Activated gamma-delta T cell treated with Interleukin-2 at 50 U/mL for 16 hours (primary cell): ENCODE results near the gene ALKBH5.

Source experiments
- DNase-seq: peaks from one replicate; pipeline ENCODE4 v3.0.0-alpha.2; 2020

ALKBH5 gene

DNA sequence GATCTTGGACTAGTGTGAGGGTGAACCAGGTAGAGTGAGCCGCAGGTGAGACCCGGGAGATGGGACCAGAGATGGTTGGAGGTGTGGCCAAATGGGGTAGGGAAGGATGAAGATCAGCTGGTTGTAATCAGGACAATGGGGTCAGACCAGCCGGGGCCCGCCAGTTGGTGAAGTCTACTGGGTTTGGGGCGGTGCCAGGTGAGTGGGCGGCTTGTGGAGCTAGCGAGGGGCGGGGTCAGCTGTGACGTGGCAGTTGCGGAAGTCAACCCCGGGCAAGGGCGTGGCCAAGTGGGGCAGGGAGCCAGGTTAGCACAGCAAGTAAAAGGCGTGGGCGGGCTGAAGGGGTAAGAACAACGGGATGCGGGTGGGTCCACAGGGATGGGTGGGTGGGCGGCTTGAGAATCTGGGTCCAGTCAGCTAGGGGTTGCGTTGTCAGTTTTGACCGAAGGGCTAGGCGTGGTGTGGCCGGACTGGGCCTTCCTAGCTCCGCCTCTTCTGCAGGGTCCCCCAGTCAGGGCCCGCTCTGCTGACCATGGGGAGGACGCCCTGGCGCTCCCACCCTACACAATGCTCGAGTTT, 25.5 kb upstream of the ALKBH5 start:
- DNase-seq = peak; percentile 92

DNA sequence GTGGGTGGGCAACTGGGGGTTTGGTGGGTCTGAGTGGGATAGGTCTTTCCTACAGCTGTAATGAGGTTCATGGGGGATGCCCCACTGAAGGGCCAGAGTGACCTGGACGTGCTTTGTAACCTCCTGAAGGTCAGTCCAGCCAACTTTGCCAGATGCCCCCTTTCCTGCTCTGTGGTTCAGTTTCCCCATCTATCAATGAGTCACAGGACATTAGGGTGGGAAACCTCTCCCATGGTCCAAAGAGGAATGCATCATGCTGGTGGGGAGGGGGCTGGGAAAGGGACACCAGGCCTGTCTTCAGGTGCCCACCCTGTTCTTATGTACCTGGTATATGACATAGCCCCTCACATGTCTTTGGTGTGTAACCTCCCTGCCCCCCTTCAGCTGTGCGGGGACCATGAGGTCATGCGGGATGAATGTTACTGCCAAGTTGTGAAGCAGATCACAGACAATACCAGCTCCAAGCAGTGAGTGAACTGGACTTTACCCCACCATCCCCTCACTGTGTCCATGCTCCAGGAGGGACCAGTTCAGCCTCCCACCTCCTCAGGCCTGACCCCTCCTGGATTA, 24.0 kb upstream of the ALKBH5 start:
- no peak for DNase-seq

DNA sequence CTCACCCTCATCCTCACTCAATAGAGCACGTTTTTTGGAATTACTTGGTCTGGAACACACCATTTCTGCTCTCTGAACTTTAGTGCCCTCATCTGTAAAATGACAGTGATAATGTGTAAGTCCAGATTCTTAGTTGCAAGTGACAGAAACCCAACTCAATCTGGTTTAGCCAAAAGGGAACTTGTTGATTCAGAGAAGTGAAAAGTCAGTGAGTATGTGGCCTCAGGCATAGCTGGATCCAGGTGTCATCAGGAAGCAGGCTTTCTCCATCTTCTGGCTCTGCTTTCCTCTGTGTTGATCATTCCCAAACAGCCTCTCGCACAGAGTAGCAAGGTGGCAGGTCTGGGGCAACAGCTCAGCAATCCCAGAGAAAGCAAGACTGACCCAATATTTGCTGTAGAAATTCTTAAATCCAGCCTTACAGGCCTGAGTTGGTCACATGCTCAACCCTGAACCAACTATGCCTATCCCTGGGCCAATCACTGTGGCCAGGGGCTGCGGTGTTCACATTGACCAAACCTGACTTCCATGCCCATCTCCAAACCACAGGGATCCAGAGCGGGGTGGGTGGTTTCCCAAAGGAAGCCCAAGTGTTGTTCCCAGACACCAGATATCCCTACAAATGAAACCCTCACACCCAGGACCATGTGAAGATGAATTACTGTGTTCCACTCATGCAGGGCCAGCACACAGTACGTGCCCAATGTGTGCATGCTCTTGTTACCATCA, 23.3 kb upstream of the ALKBH5 start:
- no peak for DNase-seq

DNA sequence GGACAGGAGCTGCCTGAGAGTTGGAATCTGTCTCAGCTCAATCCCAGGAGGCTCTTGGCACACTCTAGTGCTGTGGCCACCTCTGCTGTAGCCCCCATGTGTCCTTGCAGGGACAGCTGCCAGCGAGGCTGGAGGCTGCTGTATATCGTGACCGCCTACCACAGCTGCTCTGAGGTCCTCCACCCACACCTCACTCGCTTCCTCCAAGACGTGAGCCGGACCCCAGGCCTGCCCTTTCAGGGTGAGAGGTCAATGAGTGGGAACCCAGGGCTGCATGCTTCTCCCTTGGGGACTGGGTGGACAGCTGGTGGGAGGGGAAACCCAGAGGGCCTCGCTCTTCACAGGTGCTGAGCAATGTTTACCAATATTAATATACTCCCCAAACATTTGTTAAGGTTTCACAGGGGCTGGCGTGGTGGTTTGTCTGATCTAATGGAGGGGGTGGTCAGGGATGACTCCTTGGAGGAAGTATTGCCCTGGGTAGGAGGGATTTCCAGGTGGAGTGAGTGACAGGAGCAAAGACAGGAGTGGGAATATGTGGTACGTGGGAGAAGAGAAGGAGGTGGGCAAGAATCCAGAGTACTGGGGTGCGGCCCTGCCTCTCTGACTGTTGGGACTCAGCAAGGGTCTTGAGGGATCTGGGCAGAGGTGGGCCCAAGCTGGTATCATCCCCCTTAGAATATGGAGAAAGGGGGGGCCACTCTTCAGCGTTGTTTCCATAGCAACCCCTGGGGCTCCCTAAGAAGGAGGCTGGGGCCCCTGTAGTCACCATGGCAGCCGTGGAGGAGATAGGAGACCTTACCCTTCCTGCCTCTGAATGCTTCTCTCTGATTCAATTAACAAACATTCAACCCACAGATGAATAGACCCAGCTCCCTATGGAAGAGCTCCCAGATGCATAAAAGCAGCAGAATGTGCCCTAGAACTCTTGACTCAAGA, 22.2 kb upstream of the ALKBH5 start:
- DNase-seq = no peak

DNA sequence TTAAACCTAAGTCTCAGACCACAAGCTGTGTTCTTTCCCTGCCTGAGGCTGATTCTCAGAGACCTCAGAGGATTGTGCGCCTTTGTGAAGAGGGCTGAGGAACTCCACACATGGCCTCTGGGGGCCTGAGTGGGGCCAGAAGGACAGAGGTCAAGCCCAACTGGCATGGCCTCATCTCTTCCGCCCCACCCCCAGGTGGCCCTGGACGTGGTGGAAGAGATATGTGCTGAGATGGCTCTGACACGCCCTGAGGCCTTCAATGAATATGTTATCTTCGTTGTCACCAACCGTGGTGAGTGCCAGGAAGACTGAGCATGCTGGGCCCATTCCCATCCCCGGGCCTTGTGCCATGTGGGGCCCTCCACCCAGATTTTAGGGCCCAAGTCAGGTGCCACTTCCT, 20.1 kb upstream of the ALKBH5 start:
- DNase-seq = no peak

DNA sequence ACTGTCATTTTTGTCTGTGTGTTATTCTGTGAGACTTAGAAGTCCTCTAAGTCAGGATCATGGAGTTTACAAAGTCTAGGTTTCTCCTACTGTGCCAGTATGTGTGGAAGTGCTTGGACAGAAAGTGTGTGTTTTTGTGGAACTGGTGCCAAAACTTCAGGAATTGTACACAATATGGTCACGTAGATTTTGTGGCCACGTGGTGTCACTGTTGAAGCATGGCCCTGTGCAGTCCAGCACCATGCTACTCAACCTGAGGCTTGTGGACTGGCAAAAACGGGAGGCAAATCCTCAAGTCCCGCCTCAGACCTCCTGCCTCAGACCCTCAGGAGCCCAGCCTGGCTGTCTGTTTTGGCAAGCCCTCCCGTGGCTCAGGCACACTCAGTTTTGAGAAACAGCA, 16.7 kb upstream of the ALKBH5 start:
- DNase-seq = no peak

DNA sequence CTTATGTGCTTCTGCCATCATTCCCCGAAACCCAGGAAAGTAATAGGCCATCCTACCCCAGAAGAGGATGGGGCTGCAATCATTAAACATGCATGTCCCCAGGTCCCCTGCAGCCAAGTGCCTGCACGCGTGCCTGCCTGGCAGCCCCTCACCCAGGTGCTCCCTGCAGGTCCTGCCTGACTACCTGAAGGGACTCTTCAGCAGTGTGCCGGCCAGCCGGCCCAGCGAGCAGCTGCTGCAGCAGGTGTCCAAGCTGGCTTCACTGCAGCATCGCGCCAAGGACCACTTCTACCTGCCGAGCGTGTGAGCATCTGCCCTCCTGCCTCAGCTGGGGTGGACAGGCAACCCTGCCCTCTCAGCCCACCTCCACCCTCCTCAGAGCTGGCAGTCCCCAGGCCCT, 16.2 kb upstream of the ALKBH5 start:
- no peak for DNase-seq

DNA sequence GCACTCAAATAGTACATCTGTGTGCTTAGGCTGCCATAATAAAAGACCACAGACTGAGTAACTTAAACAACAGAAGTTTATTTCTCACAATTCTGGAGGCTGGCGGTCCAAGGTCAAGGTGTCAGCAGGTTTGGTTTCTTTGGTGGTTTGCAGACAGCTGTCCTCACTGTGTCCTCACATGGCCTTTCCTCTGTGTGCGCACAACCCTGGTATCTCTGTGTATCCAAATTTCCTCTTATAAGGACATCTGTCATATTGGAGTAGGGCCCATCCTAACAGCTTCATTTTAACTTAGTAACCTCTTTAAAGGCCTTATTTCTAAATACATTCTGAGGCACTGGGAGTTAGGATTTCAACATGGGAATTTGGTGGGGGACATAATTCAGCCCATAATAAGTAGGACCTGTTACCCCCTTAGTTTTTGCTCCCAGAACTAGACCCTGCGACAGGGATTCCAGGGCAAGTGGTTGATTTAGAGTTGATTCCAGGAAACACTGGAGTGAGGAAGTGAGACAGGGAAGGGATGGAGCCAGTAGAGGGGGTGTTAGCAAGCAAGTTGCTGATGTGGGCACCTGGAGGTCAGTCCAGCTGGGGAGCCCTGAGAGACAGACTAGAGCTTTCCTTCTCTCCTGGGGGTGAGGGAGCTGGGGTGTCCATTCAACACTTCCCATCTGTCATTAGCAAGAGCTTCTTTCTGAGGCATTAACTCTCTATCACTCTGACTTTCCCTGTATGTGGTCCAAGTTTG, 10.9 kb upstream of the ALKBH5 start:
- DNase-seq = no peak

DNA sequence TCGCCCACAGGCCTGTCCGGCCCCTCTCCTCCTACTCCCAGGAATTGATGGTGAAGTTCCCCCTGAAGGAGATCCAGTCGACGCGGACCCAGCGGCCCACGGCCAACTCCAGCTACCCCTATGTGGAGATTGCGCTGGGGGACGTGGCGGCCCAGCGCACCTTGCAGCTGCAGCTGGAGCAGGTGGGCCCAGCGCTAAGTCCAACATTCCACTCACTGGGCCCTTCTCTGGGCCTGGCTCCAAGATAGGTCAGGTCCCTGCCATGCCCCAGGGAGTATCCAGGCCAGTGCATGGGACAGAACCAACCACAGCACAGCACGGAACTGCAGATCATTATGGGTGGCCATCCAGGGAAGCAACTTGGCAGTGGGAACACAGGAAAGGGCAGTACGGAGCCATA, 9.9 kb upstream of the ALKBH5 start:
- no peak for DNase-seq

DNA sequence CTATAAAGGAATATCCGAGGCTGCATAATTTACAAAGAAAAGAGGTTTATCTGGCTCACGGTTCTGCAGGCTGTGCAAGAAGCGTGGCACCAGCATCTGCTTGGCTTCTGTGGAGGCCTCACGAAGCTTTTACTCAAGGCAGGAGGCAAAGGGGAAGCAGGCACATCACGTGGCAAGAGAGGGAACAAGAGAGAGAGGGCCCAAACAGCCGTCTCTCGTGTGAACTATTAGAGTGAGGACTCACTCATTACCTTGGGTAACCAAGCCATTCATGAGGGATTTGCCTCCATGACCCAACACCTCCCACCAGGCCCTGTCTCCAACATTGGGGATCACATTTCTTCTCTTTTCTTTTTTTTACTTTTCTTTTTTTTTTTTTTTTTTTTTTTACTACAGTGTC, 7.5 kb upstream of the ALKBH5 start:
- no peak for DNase-seq

DNA sequence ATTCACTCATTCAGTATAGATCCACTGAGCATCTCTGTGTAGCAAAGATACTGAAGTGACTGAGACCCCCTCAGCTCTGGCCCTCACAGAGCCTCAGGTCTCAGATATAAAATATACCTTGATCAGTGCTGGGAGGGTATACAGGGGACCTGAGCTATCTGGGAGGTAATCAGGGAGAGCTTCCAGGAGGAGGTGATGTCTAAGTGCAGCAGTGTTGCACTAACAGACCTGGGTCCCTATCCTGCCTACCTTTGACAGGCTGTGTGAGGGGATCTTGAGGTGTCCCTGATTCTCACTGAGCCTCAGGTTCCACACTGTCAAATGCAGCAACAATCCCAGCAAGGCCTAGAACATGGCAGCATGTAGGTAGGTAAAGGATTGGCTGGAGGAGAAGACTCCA, 6.5 kb upstream of the ALKBH5 start:
- DNase-seq = no peak

DNA sequence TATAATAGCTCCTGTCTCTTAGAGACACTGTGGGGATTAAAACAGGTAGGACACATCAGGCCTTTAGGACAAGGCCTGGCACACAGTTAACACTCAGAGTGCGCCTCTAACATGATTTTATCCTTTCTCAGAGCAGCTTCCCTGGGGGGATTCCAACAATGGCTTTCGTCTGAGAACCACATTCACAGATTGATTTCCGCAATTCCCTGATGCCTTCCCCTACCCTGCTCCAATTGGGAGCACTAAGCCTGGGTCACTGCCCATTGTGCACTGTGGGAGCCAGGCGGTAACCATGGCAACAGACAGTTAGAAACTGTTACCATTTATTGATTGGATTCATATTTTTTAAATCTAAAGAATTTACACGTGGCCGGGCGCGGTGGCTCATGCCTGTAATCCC, 5.9 kb upstream of the ALKBH5 start:
- no peak for DNase-seq

DNA sequence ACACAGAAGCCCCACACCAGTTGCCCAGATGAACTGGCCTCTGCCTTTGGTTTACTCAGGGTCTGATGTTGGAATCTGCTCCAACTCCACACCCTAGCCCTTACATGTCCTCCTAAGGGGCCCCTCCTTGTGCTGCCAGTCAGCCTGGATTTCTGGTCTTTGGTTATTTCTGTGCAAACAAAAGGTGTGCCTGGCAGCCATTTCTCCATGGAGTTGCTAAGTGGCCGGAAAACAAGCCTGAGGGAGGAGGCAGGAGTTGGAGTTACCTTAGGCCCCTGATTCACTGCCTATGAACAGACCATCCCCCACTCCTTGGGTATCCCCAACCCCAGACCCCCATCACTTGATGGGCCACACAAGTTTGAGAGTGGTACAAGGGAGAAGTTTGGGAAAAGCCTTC, 4.4 kb upstream of the ALKBH5 start:
- DNase-seq = no peak

DNA sequence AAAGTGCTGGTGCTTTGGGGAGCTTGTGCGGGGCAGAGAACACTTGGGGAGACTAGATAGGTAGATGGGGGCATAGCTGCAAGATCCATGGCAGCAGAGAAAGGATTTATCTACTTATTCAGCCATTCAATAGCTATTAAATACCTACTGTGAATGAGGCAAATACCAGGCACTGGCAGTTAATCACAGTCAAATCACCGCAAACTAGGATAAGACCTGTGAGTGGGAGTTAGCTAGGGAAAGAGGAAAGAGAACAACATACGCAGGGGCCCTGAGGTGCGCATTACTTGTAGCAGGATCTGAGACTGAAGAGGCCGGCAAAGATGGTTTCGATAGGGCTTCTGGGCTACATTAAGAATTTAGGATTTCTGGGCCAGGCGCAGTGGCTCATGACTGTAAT, 3.8 kb upstream of the ALKBH5 start:
- no peak for DNase-seq

DNA sequence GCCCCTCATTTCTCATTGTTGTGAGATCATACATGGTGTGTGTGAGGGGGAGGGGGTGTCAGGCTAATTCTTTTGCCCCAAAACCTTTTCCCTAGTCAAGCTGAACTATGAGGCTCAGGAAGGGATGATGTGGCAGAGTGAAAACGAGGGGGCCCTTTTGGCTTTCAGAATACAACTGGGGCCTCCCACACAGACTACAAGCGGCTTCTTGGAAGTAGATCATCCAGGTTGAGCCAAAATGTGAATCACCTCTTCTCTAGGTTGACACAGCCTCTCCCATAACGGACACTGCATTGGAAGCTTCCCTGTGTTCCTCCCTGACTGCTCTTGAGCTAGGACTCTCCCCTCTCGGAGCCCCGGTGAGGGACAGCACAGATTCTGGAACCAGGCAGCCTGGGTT, 2.3 kb upstream of the ALKBH5 start:
- DNase-seq = no peak

DNA sequence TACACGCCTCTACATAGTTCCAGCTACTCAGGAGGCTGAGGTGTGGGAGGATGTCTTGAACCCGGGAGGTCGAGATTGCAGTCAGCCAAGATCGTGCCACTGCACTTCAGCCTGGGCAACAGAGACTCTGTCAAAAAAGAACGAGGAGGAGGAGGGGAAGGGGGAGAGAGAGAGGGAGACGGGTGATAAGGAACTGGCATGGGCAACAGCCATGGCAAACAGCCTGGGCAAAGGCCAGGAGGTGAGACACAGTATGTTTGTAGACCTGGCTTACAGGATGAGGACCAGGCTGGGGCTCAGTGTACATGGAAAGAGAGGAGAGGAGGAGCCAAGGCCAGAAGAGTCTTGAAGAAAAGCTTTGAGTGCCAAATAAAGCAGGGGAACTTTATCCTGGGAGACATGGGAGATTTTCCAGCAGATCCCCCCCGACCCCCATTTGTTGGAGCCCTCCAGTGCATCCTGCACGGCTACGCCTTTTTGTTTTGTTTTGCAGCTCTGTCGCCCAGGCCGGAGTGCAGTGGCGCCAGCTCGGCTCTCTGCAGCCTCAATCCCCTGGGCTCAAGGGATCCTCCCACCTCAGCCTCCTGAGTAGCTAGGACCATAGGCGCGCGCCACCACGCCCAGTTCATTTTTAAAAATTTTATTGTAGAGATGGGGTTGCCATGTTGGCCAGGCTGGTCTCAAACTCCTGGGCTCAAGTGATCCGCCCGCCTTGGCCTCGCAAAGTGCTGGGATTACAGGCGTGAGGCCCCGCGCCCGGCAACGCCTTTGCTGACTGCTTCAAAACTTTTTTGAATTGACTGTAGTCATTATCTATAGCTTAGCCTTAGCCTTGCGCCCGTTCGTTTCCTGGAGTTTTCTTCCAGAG, 1.3 kb upstream of the ALKBH5 start:
- no peak for DNase-seq

DNA sequence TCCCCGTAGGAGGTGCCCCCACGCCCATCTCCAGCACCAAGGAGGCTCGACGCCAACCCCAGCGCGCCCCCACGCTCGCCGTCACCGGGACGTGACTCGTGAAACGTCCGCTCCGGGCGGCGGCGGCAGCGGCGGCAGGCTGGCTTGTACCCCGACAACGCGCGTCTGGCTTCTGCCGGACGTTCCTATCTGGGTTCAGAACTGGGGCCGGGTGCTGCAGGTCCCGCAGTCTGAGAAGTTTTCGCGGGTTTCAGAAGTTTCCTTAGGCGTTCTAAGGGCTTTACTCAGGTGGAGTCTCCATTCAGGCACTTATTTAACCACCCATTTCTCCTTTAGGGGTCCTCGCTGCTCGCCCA, 672 bp upstream of the ALKBH5 start:
- peak; percentile 80 for DNase-seq

DNA sequence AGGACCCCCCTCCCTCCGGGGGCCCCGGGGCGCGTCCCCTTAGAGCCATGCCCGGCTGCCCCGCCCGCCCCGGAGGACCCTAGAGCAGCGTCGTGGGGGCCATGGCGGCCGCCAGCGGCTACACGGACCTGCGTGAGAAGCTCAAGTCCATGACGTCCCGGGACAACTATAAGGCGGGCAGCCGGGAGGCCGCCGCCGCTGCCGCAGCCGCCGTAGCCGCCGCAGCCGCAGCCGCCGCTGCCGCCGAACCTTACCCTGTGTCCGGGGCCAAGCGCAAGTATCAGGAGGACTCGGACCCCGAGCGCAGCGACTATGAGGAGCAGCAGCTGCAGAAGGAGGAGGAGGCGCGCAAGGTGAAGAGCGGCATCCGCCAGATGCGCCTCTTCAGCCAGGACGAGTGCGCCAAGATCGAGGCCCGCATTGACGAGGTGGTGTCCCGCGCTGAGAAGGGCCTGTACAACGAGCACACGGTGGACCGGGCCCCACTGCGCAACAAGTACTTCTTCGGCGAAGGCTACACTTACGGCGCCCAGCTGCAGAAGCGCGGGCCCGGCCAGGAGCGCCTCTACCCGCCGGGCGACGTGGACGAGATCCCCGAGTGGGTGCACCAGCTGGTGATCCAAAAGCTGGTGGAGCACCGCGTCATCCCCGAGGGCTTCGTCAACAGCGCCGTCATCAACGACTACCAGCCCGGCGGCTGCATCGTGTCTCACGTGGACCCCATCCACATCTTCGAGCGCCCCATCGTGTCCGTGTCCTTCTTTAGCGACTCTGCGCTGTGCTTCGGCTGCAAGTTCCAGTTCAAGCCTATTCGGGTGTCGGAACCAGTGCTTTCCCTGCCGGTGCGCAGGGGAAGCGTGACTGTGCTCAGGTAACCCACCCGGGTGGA, 759 bp downstream of the ALKBH5 start:
- peak; percentile 53 for DNase-seq

DNA sequence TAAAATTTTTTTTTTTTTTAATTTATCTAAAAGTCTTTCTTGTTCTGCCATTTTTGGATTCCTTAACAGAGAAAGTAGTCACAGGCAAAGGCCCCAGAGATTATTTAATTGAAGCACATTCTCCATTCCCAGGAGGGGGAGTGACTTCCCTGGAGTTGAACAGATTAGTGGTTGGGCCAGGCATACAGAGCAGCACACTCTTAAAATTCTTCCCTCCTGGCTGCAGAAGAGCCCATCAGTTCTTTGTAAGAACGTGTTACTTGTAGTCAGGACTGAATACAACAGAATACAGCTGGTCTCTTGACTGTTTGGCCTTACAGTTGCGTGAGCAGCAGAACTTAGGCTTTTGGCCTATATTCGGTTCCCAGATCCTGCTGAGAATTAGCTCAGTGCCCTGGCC, 1.8 kb downstream of the ALKBH5 start:
- DNase-seq = no peak

DNA sequence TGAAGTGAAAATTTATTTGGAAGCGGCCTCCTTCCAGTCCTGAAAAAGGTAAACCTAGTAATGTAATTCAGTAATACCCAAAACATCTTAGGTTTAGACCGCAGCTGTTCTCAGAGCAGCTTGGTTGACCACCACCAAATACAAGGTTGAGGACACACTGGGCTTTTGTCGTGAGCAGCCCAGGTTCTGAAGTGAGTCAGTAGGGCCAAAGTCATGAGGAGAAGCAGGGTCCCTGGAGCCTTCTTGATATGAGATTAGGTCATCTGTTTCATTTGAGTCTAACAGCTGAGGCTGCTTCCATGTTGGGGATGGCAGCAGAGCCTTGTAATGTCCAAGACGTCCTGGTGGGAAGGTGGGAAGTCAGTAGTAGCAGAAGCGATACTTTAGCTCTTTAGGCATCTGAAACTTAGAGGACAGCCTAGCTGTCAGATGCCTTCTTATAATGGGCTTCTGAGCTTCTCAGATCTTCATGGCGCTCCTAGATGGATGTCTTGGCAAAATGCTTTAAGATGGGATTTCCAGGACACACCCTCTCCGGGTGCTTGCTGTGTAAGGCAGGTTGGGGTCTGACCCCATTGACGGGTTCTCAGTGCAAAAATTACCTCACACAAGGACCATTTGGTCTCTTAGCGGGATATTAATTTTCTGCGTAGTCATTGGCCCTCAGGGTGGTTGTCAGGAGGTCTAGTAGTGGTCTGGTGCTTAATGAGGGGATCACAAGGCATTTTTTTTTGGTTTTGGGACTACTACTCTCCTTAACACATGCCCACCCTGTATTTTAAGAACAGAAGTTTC, 2.4 kb downstream of the ALKBH5 start:
- no peak for DNase-seq
